Measurements from ENCODE around the gene TRIM46.

TRIM46 gene

GRCh38 chr1:155197901-155198546 is 24.4 kb downstream of the TRIM46 start:
- Histone ChIP-seq H3K36me3 (peaks cover 15% of the 10 kb centered on the region), H3K4me1 (ENCODE audit: control insufficient read depth in 1 of 2, insufficient read depth in 1 of 2, low read depth in 1 of 2, low read length in 1 of 2) (peaks cover 20 to 23% of the 10 kb centered on the region in 2 experiments), H3K27ac (no peak overlapping the region)

GRCh38 chr1:155198547-155198906 is 24.9 kb downstream of the TRIM46 start:
- peaks cover 26% of the 10 kb centered on the region for H3K27me3 ChIP-seq
- H3K36me3 ChIP-seq = peaks cover 15% of the 10 kb centered on the region
- no peak overlapping the region for H3K4me3 ChIP-seq (ENCODE audit: low read depth in 1 of 2, low read length in 1 of 2)
- peaks cover 15 to 18% of the 10 kb centered on the region in 2 experiments for H3K4me1 ChIP-seq (ENCODE audit: control insufficient read depth in 1 of 2, insufficient read depth in 1 of 2, low read depth in 1 of 2, low read length in 1 of 2)
- TF ChIP-seq CTCF (IDR thresholded peaks at IDR 0.05) = no peak
- H3K27ac ChIP-seq = no peak overlapping the region
- no peaks in the 10 kb centered on the region for H3K9me3 ChIP-seq

More at GRCh38 chr1:155197901-155198546, 24.4 kb downstream of the TRIM46 start:
- H3K4me3 ChIP-seq (ENCODE audit: low read depth in 1 of 2, low read length in 1 of 2) = no peak overlapping the region
- peaks cover 31% of the 10 kb centered on the region for H3K27me3 ChIP-seq
- no peaks in the 10 kb centered on the region for H3K9me3 ChIP-seq
- TF ChIP-seq CTCF (IDR thresholded peaks at IDR 0.05) = no peak

- peaks cover 13% of the 10 kb centered on the region for H3K27me3 ChIP-seq
- no peak overlapping the region for H3K4me3 ChIP-seq (ENCODE audit: low read depth in 1 of 2, low read length in 1 of 2)
- H3K9me3 ChIP-seq = no peaks in the 10 kb centered on the region
- H3K4me1 ChIP-seq (ENCODE audit: control insufficient read depth in 1 of 2, insufficient read depth in 1 of 2, low read depth in 1 of 2, low read length in 1 of 2) = peaks cover 2 to 5% of the 10 kb centered on the region in 2 experiments
- H3K36me3 ChIP-seq = peaks cover 15% of the 10 kb centered on the region
- no peak overlapping the region for H3K27ac ChIP-seq
- TF ChIP-seq CTCF (IDR thresholded peaks at IDR 0.05) = no peak
Measured at GRCh38 chr1:155199792-155200191, 26.1 kb downstream of the TRIM46 start.

GRCh38 chr1:155200920-155201319 is 27.3 kb downstream of the TRIM46 start:
- Histone ChIP-seq H3K4me1 (ENCODE audit: control insufficient read depth in 1 of 2, insufficient read depth in 1 of 2, low read depth in 1 of 2, low read length in 1 of 2) (no peaks in the 10 kb centered on the region), H3K9me3 (no peaks in the 10 kb centered on the region), H3K4me3 (ENCODE audit: low read depth in 1 of 2, low read length in 1 of 2) (no peak overlapping the region), H3K36me3 (peaks cover 15% of the 10 kb centered on the region), H3K27ac (no peak overlapping the region), H3K27me3 (peaks cover 2% of the 10 kb centered on the region)
- TF ChIP-seq CTCF (IDR thresholded peaks at IDR 0.05) = no peak

GRCh38 chr1:155202198-155202597 is 28.5 kb downstream of the TRIM46 start:
- no peak for TF ChIP-seq CTCF (IDR thresholded peaks at IDR 0.05)
- no peaks in the 10 kb centered on the region for H3K9me3 ChIP-seq
- H3K27ac ChIP-seq = no peak overlapping the region
- no peaks in the 10 kb centered on the region for H3K27me3 ChIP-seq
- H3K4me3 ChIP-seq (ENCODE audit: low read depth in 1 of 2, low read length in 1 of 2) = no peak overlapping the region
- peaks cover 6% of the 10 kb centered on the region in 2 experiments for H3K4me1 ChIP-seq (ENCODE audit: control insufficient read depth in 1 of 2, insufficient read depth in 1 of 2, low read depth in 1 of 2, low read length in 1 of 2)
- peaks cover 10% of the 10 kb centered on the region for H3K36me3 ChIP-seq

Data from neutrophil (primary cell).